MM.1S (cell line): ENCODE measurements around the gene STX10.

Experiments
- DNase-seq: peaks from one replicate; pipeline ENCODE4 v3.0.0-alpha.2; 2015
- H2AFZ ChIP-seq: fragments of 300-600 bp; sonication (generic); 2 replicates; pipeline ENCODE4 v1.6.0; 2016; ENCODE audit warnings: antibody characterized with exemption, low read length
- H3F3A ChIP-seq: fragments of 300-600 bp; sonication (generic); 2 replicates; pipeline ENCODE4 v1.6.1; 2016; ENCODE audit warnings: mild to moderate bottlenecking, antibody characterized with exemption, low read length, moderate library complexity, mixed read lengths; ENCODE audit not compliant: insufficient read depth
- H3K27ac ChIP-seq: fragments of 300-600 bp; sonication (generic); 2 replicates; pipeline ENCODE4 v1.5.1; 2016; ENCODE audit warnings: mild to moderate bottlenecking, low read length
- H3K27me3 ChIP-seq: fragments of 300-600 bp; sonication (generic); replicated peaks from 2 replicates; pipeline ENCODE4 v1.6.0; 2016; ENCODE audit warnings: low read length; ENCODE audit not compliant: insufficient read depth
- H3K36me3 ChIP-seq: fragments of 300-600 bp; sonication (generic); replicated peaks from 2 replicates; pipeline ENCODE4 v1.6.1; 2016; ENCODE audit warnings: mild to moderate bottlenecking, low read length, mixed read lengths; ENCODE audit not compliant: insufficient read depth
- H3K4me1 ChIP-seq: fragments of 300-600 bp; sonication (generic); 2 replicates; pipeline ENCODE4 v1.6.1; 2016; ENCODE audit warnings: low read length, mixed read lengths
- H3K4me2 ChIP-seq: fragments of 300-600 bp; sonication (generic); 2 replicates; pipeline ENCODE4 v1.6.0; 2016; ENCODE audit warnings: low read depth, low read length
- H3K4me3 ChIP-seq: fragments of 300-600 bp; sonication (generic); 2 replicates; pipeline ENCODE4 v1.5.1; 2016; ENCODE audit warnings: low read length, mixed read lengths
- H3K79me2 ChIP-seq: fragments of 300-600 bp; sonication (generic); 2 replicates; pipeline ENCODE4 v1.6.1; 2016; ENCODE audit warnings: mixed run types, low read length, mixed read lengths
- H3K9ac ChIP-seq: fragments of 300-600 bp; sonication (generic); 2 replicates; pipeline ENCODE4 v1.6.1; 2016; ENCODE audit warnings: low read length, mixed read lengths
- H3K9me2 ChIP-seq: fragments of 300-600 bp; sonication (generic); replicated peaks from 2 replicates; pipeline ENCODE4 v1.6.1; 2016; ENCODE audit warnings: mild to moderate bottlenecking, low read length, mixed read lengths; ENCODE audit not compliant: insufficient read depth
- H3K9me3 ChIP-seq: fragments of 300-600 bp; sonication (generic); replicated peaks from 2 replicates; pipeline ENCODE4 v1.6.1; 2016; ENCODE audit warnings: mild to moderate bottlenecking, low read length, mixed read lengths; ENCODE audit not compliant: insufficient read depth
- H4K20me1 ChIP-seq: fragments of 300-600 bp; sonication (generic); 2 replicates; pipeline ENCODE4 v1.6.1; 2016; ENCODE audit warnings: mild to moderate bottlenecking, low read length, moderate library complexity, mixed read lengths; ENCODE audit not compliant: insufficient read depth
- CTCF ChIP-seq: fragments of 300-600 bp; sonication (generic); IDR thresholded peaks from 2 replicates; pipeline ENCODE4 v1.5.1; 2016; ENCODE audit warnings: antibody characterized with exemption, low read length, mixed read lengths
- EZH2 ChIP-seq: fragments of 300-600 bp; sonication (generic); optimal IDR thresholded peaks from 2 replicates; pipeline ENCODE3; 2017; ENCODE audit warnings: low read depth, mild to moderate bottlenecking, antibody characterized with exemption, low read length, mixed read lengths
- EZH2phosphoT487 ChIP-seq: fragments of 300-600 bp; sonication (generic); IDR thresholded peaks from 2 replicates; pipeline ENCODE4 v1.6.1; 2018; ENCODE audit warnings: antibody characterized with exemption, low read length

Gene STX10

GRCh38 chr19:13146763-13147563, 3.2 kb downstream of the STX10 start:
- Histone ChIP-seq H3F3A (no peaks in the 10 kb centered on the region), H3K27me3 (no peaks in the 10 kb centered on the region), H3K9me3 (no peaks in the 10 kb centered on the region), H3K4me3 (no peak overlapping the region), H4K20me1 (no peaks in the 10 kb centered on the region), H3K27ac (no peak overlapping the region), H3K9me2 (no peaks in the 10 kb centered on the region), H3K79me2 (peaks cover 3% of the 10 kb centered on the region; the same call in 1 of the 2 replicates), H2AFZ (no peak overlapping the region), H3K4me1 (peaks cover 4% of the 10 kb centered on the region), H3K9ac (no peak overlapping the region), H3K4me2 (no peak overlapping the region), H3K36me3 (no peaks in the 10 kb centered on the region)
- DNase-seq, result no peak
- TF ChIP-seq CTCF, result no peak
- TF ChIP-seq EZH2, result no peak
- no peak for TF ChIP-seq EZH2phosphoT487

GRCh38 chr19:13139633-13140311, 10.4 kb downstream of the STX10 start:
- H3K4me3 ChIP-seq, result no peak overlapping the region
- no peak for DNase-seq
- no peak overlapping the region for H3K4me2 ChIP-seq
- H4K20me1 ChIP-seq, result no peaks in the 10 kb centered on the region
- no peaks in the 10 kb centered on the region for H3K4me1 ChIP-seq
- no peak overlapping the region for H3K9ac ChIP-seq
- H3K9me2 ChIP-seq, result no peaks in the 10 kb centered on the region
- no peaks in the 10 kb centered on the region for H3F3A ChIP-seq
- no peak overlapping the region for H2AFZ ChIP-seq
- no peaks in the 10 kb centered on the region for H3K9me3 ChIP-seq
- no peaks in the 10 kb centered on the region for H3K79me2 ChIP-seq
- TF ChIP-seq EZH2phosphoT487, result no peak
- TF ChIP-seq CTCF, result no peak
- TF ChIP-seq EZH2, result no peak
- H3K36me3 ChIP-seq, result 0 out of 2 replicates have a peak, but pooled peaks cover 7% of the 10 kb centered on the region
- no peaks in the 10 kb centered on the region for H3K27me3 ChIP-seq
- no peak overlapping the region for H3K27ac ChIP-seq

- no peaks in the 10 kb centered on the region for H3K9me2 ChIP-seq
- TF ChIP-seq CTCF, result no peak
- TF ChIP-seq EZH2phosphoT487, result no peak
- no peak for TF ChIP-seq EZH2
- 0 out of 2 replicates have a peak, but pooled peaks cover 7% of the 10 kb centered on the region for H3K36me3 ChIP-seq
- no peak overlapping the region for H3K9ac ChIP-seq
- no peaks in the 10 kb centered on the region for H3K4me1 ChIP-seq
- no peak overlapping the region for H3K27ac ChIP-seq
- peaks cover 8% of the 10 kb centered on the region; the same call in 1 of the 2 replicates for H3K79me2 ChIP-seq
- no peak overlapping the region for H3K4me2 ChIP-seq
- H4K20me1 ChIP-seq, result no peaks in the 10 kb centered on the region
- H3K4me3 ChIP-seq, result no peak overlapping the region
- no peaks in the 10 kb centered on the region for H3K27me3 ChIP-seq
- no peaks in the 10 kb centered on the region for H3F3A ChIP-seq
- H3K9me3 ChIP-seq, result no peaks in the 10 kb centered on the region
- H2AFZ ChIP-seq, result no peak overlapping the region
- no peak for DNase-seq
Observed at GRCh38 chr19:13138916-13139198, 11.3 kb downstream of the STX10 start.
